B cell (primary cell): ENCODE measurements around the gene TMEM255B.

Source experiments
- EZH2 ChIP-seq: IDR thresholded peaks from 2 replicates; pipeline ENCODE4 v1.6.1; 2012; ENCODE audit warnings: borderline replicate concordance, low read depth, mild to moderate bottlenecking, moderate library complexity, low read length; ENCODE audit not compliant: insufficient read depth, poor library complexity, severe bottlenecking
- TF ChIP-seq, protein P1 (sequence below): fragments of 200-600 bp; IDR thresholded peaks from one replicate; pipeline ENCODE4 v1.8.0; 2022; ENCODE audit warnings: antibody characterized with exemption, mild to moderate bottlenecking

- TF ChIP-seq, protein P1, sequence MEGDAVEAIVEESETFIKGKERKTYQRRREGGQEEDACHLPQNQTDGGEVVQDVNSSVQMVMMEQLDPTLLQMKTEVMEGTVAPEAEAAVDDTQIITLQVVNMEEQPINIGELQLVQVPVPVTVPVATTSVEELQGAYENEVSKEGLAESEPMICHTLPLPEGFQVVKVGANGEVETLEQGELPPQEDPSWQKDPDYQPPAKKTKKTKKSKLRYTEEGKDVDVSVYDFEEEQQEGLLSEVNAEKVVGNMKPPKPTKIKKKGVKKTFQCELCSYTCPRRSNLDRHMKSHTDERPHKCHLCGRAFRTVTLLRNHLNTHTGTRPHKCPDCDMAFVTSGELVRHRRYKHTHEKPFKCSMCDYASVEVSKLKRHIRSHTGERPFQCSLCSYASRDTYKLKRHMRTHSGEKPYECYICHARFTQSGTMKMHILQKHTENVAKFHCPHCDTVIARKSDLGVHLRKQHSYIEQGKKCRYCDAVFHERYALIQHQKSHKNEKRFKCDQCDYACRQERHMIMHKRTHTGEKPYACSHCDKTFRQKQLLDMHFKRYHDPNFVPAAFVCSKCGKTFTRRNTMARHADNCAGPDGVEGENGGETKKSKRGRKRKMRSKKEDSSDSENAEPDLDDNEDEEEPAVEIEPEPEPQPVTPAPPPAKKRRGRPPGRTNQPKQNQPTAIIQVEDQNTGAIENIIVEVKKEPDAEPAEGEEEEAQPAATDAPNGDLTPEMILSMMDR: no peak
- TF ChIP-seq EZH2: no peak
Measured at GRCh38 chr13:113814435-113814821, 55.4 kb downstream of the TMEM255B start.
